Activated naive CD4-positive, alpha-beta T cell treated with anti-CD3 and anti-CD28 coated beads, Interleukin-2, amount 10 ng/mL, durations not matched to agents 7 days and 5 days (primary cell): ENCODE measurements around the gene PDZD4.

ENCODE experiments used
- CTCF ChIA-PET: fragments of 350-600 bp; sonication (Branson Sonifier 250); formaldehyde crosslinking; loops from one replicate; lab custom pipeline; 2021; ENCODE audit warnings: antibody characterized with exemption; lab: Charles Lee
- DNase-seq: peaks from one replicate; pipeline ENCODE4 v3.0.0-alpha.2; 2020
- H3K27ac Mint-ChIP-seq: one replicate; pipeline ENCODE4 v1.8.0; 2021; ENCODE audit warnings: mild to moderate bottlenecking, moderate library complexity, mixed read lengths
- H3K27me3 Mint-ChIP-seq: one replicate; pipeline ENCODE4 v1.8.0; 2021; ENCODE audit warnings: mild to moderate bottlenecking, mixed read lengths
- H3K36me3 Mint-ChIP-seq: one replicate; pipeline ENCODE4 v1.8.0; 2021; ENCODE audit warnings: mixed read lengths
- H3K4me1 Mint-ChIP-seq: one replicate; pipeline ENCODE4 v1.8.0; 2021; ENCODE audit warnings: mixed read lengths
- H3K4me3 Mint-ChIP-seq: one replicate; pipeline ENCODE4 v1.8.0; 2021; ENCODE audit warnings: mild to moderate bottlenecking, moderate library complexity, mixed read lengths
- H3K9me3 Mint-ChIP-seq: one replicate; pipeline ENCODE4 v1.8.0; 2021; ENCODE audit warnings: mixed read lengths

PDZD4 gene

DNA sequence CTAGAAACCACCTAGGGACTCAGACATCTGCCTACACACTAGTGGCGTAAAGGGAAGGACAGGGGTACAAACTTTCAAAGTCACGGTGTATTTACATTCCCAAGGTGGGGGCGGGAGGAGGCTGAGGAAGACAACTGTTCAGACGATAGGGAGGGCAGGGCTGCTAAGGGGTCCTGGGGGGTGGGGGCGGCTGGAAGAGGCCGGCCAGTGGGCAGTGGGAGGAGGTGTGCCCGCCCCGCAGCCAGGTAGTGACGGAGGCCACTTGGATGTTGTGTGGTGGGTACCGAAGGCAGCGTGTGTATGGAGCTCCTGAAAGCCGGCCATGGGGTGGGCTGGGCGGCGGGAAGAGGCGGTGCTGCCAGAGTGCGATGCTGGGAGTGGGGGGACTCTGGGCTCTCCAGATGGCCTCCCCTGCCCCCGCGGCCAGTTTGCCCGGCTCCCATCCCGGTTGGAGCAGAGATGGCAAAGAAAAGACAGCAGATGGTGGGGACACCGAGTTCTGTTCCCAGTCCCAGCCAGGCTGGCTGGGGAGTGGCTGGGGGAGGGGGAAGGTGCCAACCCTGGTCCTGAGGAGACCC is 31.5 kb upstream of the PDZD4 start:
- H3K27ac Mint-ChIP-seq: no peak overlapping the region
- no peak for DNase-seq
- H3K27me3 Mint-ChIP-seq: peaks cover 23% of the 10 kb centered on the region
- no peak overlapping the region for H3K4me3 Mint-ChIP-seq
- H3K36me3 Mint-ChIP-seq: no peaks in the 10 kb centered on the region
- CTCF ChIA-PET: no interaction called here
- H3K9me3 Mint-ChIP-seq: no peaks in the 10 kb centered on the region
- peaks cover 5% of the 10 kb centered on the region for H3K4me1 Mint-ChIP-seq

DNA sequence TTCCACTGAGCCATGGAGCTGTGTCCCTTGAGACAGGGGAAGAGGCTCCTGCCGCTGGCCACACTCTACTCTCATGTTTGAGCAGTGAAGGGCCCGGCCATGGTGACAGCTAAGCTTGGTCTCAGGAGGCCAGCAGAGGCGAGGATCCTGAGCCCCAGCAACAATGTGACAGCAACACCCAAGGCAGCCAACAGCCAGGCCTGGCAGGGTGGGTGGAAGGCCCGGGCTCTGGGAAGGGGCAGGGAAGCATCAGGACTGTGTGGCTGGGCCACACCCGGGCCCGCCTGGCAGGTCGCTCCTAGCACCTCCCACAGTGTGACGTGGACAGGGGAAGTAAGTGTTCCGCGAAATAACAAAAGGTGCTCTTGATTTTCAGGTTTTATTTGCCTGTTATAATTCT is 30.8 kb upstream of the PDZD4 start:
- no peak for DNase-seq
- CTCF ChIA-PET: no interaction called here
- no peak overlapping the region for H3K4me3 Mint-ChIP-seq
- H3K36me3 Mint-ChIP-seq: no peaks in the 10 kb centered on the region
- H3K4me1 Mint-ChIP-seq: peaks cover 5% of the 10 kb centered on the region
- no peak overlapping the region for H3K27ac Mint-ChIP-seq
- peaks cover 29% of the 10 kb centered on the region for H3K27me3 Mint-ChIP-seq
- no peaks in the 10 kb centered on the region for H3K9me3 Mint-ChIP-seq

DNA sequence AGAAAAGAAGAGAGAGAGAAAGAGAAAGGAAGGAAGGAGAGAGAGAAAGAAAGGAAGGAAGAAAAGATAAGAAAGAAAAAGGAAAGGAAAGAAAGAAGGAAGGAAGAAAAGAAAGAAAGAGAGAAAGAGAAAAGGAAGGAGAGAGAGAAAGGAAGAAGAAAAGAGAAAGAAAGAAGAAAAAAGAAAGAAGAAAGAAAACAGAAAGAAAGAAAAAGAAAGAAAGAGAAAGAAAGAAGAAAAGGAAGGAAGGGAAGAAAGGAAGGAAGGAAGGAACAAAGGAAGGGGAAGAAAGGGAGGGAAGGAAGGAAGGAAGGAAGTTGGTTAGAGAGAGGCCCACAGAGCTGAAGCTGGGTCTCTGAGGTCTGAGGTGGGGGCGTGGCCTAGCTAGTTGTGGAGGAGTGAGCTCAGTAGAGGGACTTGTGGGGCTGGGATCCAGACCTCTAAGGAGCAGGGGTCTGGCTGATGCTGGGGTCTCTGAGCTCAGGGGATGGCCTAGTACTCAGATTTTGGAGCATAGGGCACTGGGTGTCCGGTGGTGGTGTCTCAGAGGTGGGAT is 27.1 kb upstream of the PDZD4 start:
- no peaks in the 10 kb centered on the region for H3K36me3 Mint-ChIP-seq
- H3K9me3 Mint-ChIP-seq: no peaks in the 10 kb centered on the region
- no peak for DNase-seq
- H3K27ac Mint-ChIP-seq: no peak overlapping the region
- H3K27me3 Mint-ChIP-seq: peaks cover 39% of the 10 kb centered on the region
- CTCF ChIA-PET: no interaction called here
- H3K4me1 Mint-ChIP-seq: peaks cover 5% of the 10 kb centered on the region
- H3K4me3 Mint-ChIP-seq: no peak overlapping the region

DNA sequence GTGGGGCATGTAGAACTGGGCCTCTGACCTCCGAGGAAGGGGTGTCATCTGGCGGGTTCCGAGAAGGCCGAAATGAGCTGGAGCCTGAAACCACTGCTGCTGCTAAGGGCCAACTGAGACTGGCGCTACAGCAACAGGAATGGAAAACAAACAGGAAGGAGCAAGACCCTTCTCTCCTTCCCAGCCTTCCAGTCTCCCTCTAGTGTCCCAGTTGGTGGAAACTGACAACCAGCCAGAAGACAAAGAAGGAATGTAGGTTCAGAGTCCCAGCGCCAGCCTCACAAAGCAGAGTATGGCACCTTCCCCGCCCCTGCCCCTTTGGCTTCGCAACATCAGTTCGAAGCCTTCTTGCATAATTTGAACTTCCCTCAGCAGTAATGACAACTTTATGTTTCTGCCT is 24.4 kb upstream of the PDZD4 start:
- peaks cover 5% of the 10 kb centered on the region for H3K4me1 Mint-ChIP-seq
- H3K9me3 Mint-ChIP-seq: no peaks in the 10 kb centered on the region
- H3K27me3 Mint-ChIP-seq: peaks cover 51% of the 10 kb centered on the region
- CTCF ChIA-PET: no interaction called here
- no peak for DNase-seq
- no peak overlapping the region for H3K4me3 Mint-ChIP-seq
- H3K27ac Mint-ChIP-seq: no peak overlapping the region
- no peaks in the 10 kb centered on the region for H3K36me3 Mint-ChIP-seq

DNA sequence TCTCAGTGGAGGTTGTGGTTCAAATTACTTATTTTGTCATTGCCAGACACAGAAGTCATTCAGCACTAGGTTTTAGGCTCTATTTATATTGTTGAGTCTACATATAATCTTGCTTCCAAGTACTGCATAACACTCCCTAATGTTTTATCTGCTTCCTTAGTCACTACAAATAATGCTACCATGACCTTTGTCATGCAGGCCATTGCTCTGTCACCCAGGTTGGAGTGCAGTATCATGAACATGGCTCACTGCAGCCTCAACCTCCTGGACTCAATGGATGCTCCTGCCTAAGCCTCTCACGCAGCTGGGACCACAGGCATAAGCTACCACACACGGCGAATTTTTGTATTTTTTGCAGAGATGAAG is 23.5 kb upstream of the PDZD4 start:
- H3K36me3 Mint-ChIP-seq: no peaks in the 10 kb centered on the region
- H3K27ac Mint-ChIP-seq: no peak overlapping the region
- H3K9me3 Mint-ChIP-seq: no peaks in the 10 kb centered on the region
- H3K27me3 Mint-ChIP-seq: peaks cover 51% of the 10 kb centered on the region
- H3K4me3 Mint-ChIP-seq: no peak overlapping the region
- H3K4me1 Mint-ChIP-seq: peaks cover 5% of the 10 kb centered on the region
- CTCF ChIA-PET: no interaction called here
- DNase-seq: no peak

DNA sequence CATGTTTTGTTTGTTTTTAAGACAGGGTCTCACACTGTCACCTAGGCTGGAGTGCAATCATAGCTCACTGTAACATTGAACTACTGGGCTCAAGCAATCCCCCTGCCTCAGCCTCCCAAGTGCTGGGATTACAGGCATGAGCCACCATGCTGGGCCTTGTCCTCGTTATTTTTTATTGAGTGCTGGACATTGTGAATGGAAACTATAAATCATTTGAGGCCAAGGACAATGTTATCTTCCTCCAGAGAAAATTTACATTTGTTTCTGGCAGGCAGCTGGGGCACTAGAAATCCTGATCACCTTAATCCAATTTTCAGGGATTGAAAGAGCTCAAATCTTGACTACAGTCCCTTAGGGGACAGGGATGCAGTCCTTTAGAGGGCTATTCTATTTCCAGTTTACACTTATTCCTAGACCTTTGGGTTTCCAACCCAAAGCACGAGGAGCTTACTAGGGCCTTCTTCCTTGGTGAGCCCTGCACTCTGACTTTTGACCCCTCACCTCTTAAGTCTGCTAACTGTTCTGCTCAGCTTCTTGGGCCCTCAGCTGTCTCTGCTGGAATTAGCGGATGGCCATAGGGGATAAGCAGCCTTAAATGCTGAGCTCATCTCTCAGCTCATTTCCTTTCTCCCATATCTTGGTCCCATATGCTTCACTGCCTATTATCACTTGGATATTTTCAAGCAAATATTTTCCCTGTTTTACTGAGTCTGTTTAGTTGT is 23.0 kb upstream of the PDZD4 start:
- H3K27me3 Mint-ChIP-seq: peaks cover 51% of the 10 kb centered on the region

DNA sequence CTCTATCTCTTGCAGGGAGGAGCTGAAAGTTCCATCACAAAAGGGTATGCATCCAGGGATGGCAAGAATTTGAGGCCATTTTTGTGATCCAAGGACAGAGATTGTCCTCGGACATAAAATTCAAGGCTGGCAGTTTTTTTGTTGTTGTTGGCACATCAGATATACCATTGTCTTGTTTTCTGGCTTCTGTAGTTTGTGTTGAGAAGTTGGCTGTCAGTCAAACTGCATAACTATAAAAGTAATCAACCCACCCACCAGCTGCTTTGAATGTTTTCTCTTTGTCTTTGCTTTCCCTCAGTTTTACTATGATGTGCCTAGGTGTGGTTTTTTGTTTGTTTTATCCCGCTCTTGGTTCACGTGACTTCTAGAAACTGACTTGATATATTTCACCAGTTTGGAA is 21.6 kb upstream of the PDZD4 start:
- H3K27ac Mint-ChIP-seq: no peak overlapping the region
- peaks cover 44% of the 10 kb centered on the region for H3K27me3 Mint-ChIP-seq
- H3K4me1 Mint-ChIP-seq: no peaks in the 10 kb centered on the region
- DNase-seq: no peak
- no peaks in the 10 kb centered on the region for H3K36me3 Mint-ChIP-seq
- CTCF ChIA-PET: interaction anchor here (0.8 to 1.6 kb wide), 2 partner anchors 74 to 88 kb away, joined by 3 read pairs; partner anchors contain the start of gene PLXNB3
- H3K9me3 Mint-ChIP-seq: no peaks in the 10 kb centered on the region
- H3K4me3 Mint-ChIP-seq: no peak overlapping the region

More for the DNA sequence above, 23.0 kb upstream of the PDZD4 start:
- Mint-ChIP-seq H3K4me3 (no peak overlapping the region), H3K4me1 (peaks cover 5% of the 10 kb centered on the region), H3K9me3 (no peaks in the 10 kb centered on the region), H3K27ac (no peak overlapping the region), H3K36me3 (no peaks in the 10 kb centered on the region)
- CTCF ChIA-PET: interaction anchor here (1.6 kb wide), 1 partner anchor 89 kb away, joined by 3 read pairs; the partner anchor contains the start of gene PLXNB3
- DNase-seq: no peak

DNA sequence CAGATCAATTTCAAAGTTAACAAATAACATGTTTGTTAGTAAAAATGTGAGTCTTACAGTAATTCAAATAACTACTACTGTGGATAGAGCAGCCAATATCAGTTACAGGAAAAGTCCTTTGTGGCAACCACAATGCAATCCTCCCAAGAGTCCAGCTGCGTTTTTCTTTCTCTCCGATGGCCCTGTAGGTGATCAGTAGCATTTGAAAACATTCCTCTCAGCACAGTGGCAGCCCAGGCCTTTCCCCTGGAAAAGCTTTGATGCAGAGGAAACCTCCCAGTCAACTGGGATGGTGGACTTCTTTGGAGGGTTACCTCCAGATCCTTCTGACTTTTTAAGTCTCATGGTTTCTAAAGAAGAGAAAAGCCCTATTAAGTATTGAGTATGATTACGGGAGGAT is 18.0 kb upstream of the PDZD4 start:
- no peaks in the 10 kb centered on the region for H3K4me1 Mint-ChIP-seq
- peaks cover 50% of the 10 kb centered on the region for H3K27me3 Mint-ChIP-seq
- H3K9me3 Mint-ChIP-seq: no peaks in the 10 kb centered on the region
- DNase-seq: no peak
- CTCF ChIA-PET: no interaction called here
- H3K36me3 Mint-ChIP-seq: no peaks in the 10 kb centered on the region
- no peak overlapping the region for H3K4me3 Mint-ChIP-seq
- H3K27ac Mint-ChIP-seq: no peak overlapping the region

DNA sequence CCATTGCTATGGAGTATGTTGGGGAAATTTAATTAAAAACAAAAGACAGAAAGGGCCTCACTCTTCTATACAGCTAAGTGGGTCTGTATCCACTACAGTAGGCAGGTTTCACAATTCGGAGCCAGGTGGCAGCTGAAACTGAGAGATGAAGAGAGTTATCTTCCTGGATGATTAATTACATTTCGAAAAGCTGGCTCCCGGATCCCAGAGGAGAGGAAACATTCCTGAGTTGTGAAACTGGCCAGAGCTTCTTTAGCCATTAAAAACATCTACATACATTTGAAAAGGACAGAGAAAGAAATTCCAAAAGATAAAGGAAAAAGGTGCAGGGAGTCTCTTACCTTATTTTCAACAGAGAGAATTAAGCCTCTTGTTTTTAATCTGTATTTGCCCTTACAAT is 15.5 kb upstream of the PDZD4 start:
- Mint-ChIP-seq H3K4me1 (no peaks in the 10 kb centered on the region), H3K27ac (no peak overlapping the region), H3K36me3 (no peaks in the 10 kb centered on the region), H3K9me3 (no peaks in the 10 kb centered on the region), H3K4me3 (no peak overlapping the region), H3K27me3 (peaks cover 45% of the 10 kb centered on the region)
- CTCF ChIA-PET: no interaction called here
- DNase-seq: no peak

DNA sequence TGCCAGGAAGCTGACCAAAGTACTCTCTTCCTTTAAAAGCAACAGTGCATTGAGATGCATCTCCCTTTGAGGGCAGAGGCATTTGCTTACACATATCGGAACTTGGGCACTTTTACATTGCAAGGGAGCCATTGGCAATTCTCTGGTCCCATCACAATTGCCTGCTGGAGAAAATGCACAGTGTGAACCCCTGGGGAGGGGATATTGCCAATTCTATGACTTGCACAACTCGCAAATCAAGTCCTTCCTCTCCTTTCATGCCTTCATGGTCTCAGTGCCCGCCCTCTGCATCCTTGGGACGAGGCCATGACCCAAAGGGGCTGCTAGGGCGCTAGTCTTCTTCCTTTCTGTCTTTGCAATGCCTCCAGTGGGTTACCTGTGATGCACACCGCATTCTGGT is 14.9 kb upstream of the PDZD4 start:
- CTCF ChIA-PET: no interaction called here
- Mint-ChIP-seq H3K36me3 (no peaks in the 10 kb centered on the region), H3K4me3 (no peak overlapping the region), H3K4me1 (no peaks in the 10 kb centered on the region), H3K27ac (no peak overlapping the region), H3K9me3 (no peaks in the 10 kb centered on the region), H3K27me3 (peaks cover 39% of the 10 kb centered on the region)
- no peak for DNase-seq

DNA sequence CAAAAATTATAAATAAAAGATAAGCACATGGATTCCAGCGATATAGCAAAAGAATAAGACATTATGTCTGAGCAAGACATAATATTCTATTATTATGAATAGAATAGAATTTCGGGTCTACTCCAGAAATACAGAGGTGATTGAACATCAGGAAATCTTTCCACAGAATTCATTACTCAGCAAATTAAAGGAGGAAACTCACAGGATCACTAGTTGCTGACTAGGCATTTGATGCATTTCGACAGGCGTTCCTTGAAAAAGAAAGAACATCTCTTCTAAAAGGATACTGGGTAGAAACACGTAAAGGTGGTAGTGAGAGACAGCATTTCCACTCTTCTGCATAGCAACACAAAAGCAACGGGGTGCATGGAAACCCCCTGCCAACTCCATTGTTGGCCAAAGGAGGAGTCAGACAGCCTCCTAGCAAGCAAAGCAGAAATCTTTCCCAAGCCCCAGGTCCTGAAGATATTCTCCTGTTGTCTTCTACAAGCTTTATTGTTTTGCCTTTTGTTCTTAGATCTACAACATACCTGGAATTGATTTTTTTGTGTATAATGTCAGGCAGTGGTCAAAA is 14.3 kb upstream of the PDZD4 start:
- CTCF ChIA-PET: no interaction called here
- Mint-ChIP-seq H3K4me1 (no peaks in the 10 kb centered on the region), H3K4me3 (no peak overlapping the region), H3K36me3 (no peaks in the 10 kb centered on the region), H3K27ac (no peak overlapping the region), H3K9me3 (no peaks in the 10 kb centered on the region), H3K27me3 (peaks cover 39% of the 10 kb centered on the region)
- no peak for DNase-seq

DNA sequence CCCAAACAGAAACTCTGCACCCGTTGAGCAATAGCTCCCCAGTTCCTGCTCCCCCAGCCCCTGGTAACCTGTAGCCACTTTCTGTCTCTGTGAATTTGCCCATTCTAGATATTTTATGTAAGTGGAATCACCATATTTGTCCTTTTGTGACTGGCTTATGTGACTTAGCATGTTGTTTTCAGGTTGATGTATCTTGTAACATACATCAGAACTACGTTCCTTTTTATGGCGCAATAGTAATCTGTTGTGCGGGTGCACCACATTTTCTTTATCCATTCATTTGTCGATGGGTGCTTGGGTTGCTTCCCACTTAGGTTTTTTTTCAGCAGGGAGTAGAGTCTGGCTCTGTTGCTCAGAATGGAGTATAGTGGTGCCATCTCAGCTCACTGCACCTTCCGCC is 6.6 kb upstream of the PDZD4 start:
- Mint-ChIP-seq H3K4me3 (no peak overlapping the region), H3K27me3 (peaks cover 47% of the 10 kb centered on the region), H3K27ac (no peak overlapping the region)

DNA sequence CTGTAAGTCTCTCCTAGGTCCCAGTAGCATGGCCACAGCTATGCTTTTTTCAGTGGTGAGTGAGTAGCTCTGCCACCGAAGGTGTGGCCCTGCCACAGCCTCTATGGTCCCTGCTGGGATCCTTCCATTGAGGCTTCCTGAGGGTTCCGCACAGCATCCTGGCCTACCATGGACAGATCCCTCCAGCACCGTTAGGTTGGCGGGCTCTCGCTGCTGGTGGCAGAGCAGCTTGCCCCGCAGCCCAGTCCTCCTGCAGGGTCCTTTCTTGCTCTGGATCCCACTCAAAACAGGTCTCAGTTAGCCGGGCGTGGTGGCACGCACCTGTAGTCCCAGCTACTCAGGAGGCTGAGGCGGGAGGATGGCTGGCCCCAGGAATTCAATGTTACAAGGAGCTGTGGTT is 2.4 kb upstream of the PDZD4 start:
- no peak overlapping the region for H3K27ac Mint-ChIP-seq
- H3K27me3 Mint-ChIP-seq: peaks cover 58% of the 10 kb centered on the region
- CTCF ChIA-PET: interaction anchor here (0.7 kb wide), 1 partner anchor 11 kb away, joined by 3 read pairs; no protein-coding TSS in a partner anchor
- DNase-seq: no peak
- no peaks in the 10 kb centered on the region for H3K9me3 Mint-ChIP-seq
- no peaks in the 10 kb centered on the region for H3K36me3 Mint-ChIP-seq
- no peak overlapping the region for H3K4me3 Mint-ChIP-seq
- H3K4me1 Mint-ChIP-seq: peaks cover 7% of the 10 kb centered on the region

More for the DNA sequence above, 6.6 kb upstream of the PDZD4 start:
- no peaks in the 10 kb centered on the region for H3K4me1 Mint-ChIP-seq
- H3K9me3 Mint-ChIP-seq: no peaks in the 10 kb centered on the region
- DNase-seq: no peak
- H3K36me3 Mint-ChIP-seq: no peaks in the 10 kb centered on the region
- CTCF ChIA-PET: no interaction called here

DNA sequence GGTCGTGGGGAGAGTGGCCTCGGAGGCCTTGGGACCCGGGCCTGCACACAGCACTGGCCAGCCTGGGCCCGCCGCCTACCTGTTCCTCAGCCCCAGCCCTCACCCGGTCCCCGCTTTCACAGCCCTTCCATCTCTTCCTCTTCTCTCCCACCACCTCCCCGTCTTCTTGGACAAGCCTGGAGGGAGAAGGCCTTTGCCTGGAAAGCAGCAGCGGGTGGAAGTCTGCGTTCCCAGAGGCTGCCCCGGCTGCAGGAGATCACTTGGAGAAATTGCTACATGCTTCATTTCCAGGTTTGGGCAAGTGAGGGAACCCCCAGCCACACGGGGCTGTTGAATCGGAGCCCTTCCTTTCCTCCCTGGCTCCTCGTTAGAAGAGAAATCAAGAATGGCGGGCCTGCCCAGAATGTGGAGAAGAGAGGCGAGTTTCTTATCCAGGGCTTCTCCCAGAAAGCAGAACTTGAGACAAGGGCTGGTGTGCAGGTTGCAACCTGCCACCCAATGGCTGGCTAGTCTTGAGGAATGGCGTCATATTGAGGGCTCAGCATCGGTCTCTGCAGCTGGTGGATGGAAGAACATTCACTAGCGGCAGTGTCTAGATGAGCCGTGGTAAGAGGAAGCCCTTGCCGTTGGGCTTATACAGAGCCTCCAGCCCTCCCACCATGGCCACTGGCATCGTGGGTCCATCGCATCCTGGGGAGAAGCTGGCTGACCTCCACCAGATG is 1.2 kb upstream of the PDZD4 start:
- no peak for DNase-seq
- peaks cover 17% of the 10 kb centered on the region for H3K4me1 Mint-ChIP-seq
- CTCF ChIA-PET: no interaction called here
- H3K36me3 Mint-ChIP-seq: no peaks in the 10 kb centered on the region
- peak overlapping the region; percentile 43 for H3K4me3 Mint-ChIP-seq
- H3K27ac Mint-ChIP-seq: no peak overlapping the region
- no peaks in the 10 kb centered on the region for H3K9me3 Mint-ChIP-seq
- H3K27me3 Mint-ChIP-seq: peaks cover 63% of the 10 kb centered on the region
